H9 (cell line): ENCODE measurements around the gene MED13L. TPM values are rescaled to one million over a fixed set of nuclear protein-coding genes. Genes with fewer than 3 reads are reported as not detected.

Source experiments
- DNase-seq: peaks from one replicate; pipeline ENCODE4 v3.0.0-alpha.2; 2017
- H2AFZ ChIP-seq: one replicate; pipeline ENCODE4 v1.6.1; 2013; ENCODE audit warnings: mild to moderate bottlenecking, low read length, control low read depth, moderate library complexity
- H2AK5ac ChIP-seq: 2 replicates; pipeline ENCODE4 v1.6.1; 2013; ENCODE audit warnings: low read length, control low read depth, mixed read lengths; ENCODE audit not compliant: insufficient read length
- H2BK120ac ChIP-seq: one replicate; pipeline ENCODE4 v1.6.1; 2013; ENCODE audit warnings: low read depth, mild to moderate bottlenecking, low read length, control low read depth, inconsistent platforms; ENCODE audit not compliant: poor library complexity, severe bottlenecking
- H2BK12ac ChIP-seq: 2 replicates; pipeline ENCODE4 v1.6.1; 2013; ENCODE audit warnings: low read length, control low read depth, mixed read lengths, low read depth; ENCODE audit not compliant: insufficient read length
- H2BK15ac ChIP-seq: 2 replicates; pipeline ENCODE4 v1.6.1; 2013; ENCODE audit warnings: low read depth, low read length, control low read depth
- H2BK20ac ChIP-seq: one replicate; pipeline ENCODE4 v1.6.1; 2013; ENCODE audit warnings: low read depth, mild to moderate bottlenecking, low read length, control low read depth, inconsistent platforms; ENCODE audit not compliant: poor library complexity, severe bottlenecking
- H2BK5ac ChIP-seq: 2 replicates; pipeline ENCODE4 v1.6.1; 2013; ENCODE audit warnings: low read length, control low read depth, mixed read lengths; ENCODE audit not compliant: insufficient read length
- H3K14ac ChIP-seq: 2 replicates; pipeline ENCODE4 v1.6.1; 2013; ENCODE audit warnings: low read length, control low read depth; ENCODE audit not compliant: insufficient read depth
- H3K18ac ChIP-seq: 2 replicates; pipeline ENCODE4 v1.6.1; 2013; ENCODE audit warnings: low read depth, mild to moderate bottlenecking, mixed read lengths, low read length, control low read depth; ENCODE audit not compliant: insufficient read length
- H3K23ac ChIP-seq: 2 replicates; pipeline ENCODE4 v1.6.1; 2013; ENCODE audit warnings: low read length, control low read depth, mixed read lengths, low read depth; ENCODE audit not compliant: insufficient read length
- H3K23me2 ChIP-seq: 2 replicates; pipeline ENCODE4 v1.6.1; 2013; ENCODE audit warnings: low read depth, mild to moderate bottlenecking, mixed read lengths, low read length, control low read depth; ENCODE audit not compliant: insufficient read length, poor library complexity, severe bottlenecking
- H3K27ac ChIP-seq: 2 replicates; pipeline ENCODE4 v1.5.1; 2013; ENCODE audit warnings: low read length, control low read depth, mixed read lengths, low read depth; ENCODE audit not compliant: insufficient read length
- H3K27me3 ChIP-seq: 2 replicates; pipeline ENCODE4 v1.6.1; 2013; ENCODE audit warnings: low read length, control low read depth, inconsistent platforms; ENCODE audit not compliant: insufficient read depth
- H3K4ac ChIP-seq: 2 replicates; pipeline ENCODE4 v1.6.1; 2013; ENCODE audit warnings: low read depth, mild to moderate bottlenecking, control low read depth, inconsistent platforms, low read length, moderate library complexity
- H3K4me1 ChIP-seq: 2 replicates; pipeline ENCODE4 v1.6.1; 2013; ENCODE audit warnings: low read length, control low read depth, inconsistent platforms; ENCODE audit not compliant: insufficient read depth
- H3K4me2 ChIP-seq: 2 replicates; pipeline ENCODE4 v1.6.1; 2013; ENCODE audit warnings: low read length, control low read depth, mixed read lengths; ENCODE audit not compliant: insufficient read length, insufficient read depth
- H3K56ac ChIP-seq: 2 replicates; pipeline ENCODE4 v1.6.1; 2013; ENCODE audit warnings: low read depth, mild to moderate bottlenecking, mixed read lengths, low read length, control low read depth; ENCODE audit not compliant: insufficient read length
- H3K79me1 ChIP-seq: 2 replicates; pipeline ENCODE4 v1.6.1; 2013; ENCODE audit warnings: low read depth, mild to moderate bottlenecking, moderate library complexity, low read length, control low read depth, inconsistent platforms; ENCODE audit not compliant: insufficient read depth, poor library complexity, severe bottlenecking
- H3K79me2 ChIP-seq: 2 replicates; pipeline ENCODE4 v1.6.1; 2013; ENCODE audit warnings: low read length, control low read depth, inconsistent platforms; ENCODE audit not compliant: insufficient read depth
- H3K9ac ChIP-seq: 2 replicates; pipeline ENCODE4 v1.6.1; 2013; ENCODE audit warnings: low read length, control low read depth, mixed read lengths; ENCODE audit not compliant: insufficient read length; ENCODE audit errors: extremely low read depth
- H3K9me3 ChIP-seq: one replicate; pipeline ENCODE4 v1.6.1; 2013; ENCODE audit warnings: low read depth, low read length, inconsistent platforms; ENCODE audit not compliant: control insufficient read depth
- H3T11ph ChIP-seq: one replicate; pipeline ENCODE4 v1.6.1; 2013; ENCODE audit warnings: mild to moderate bottlenecking, low read length, control low read depth, inconsistent platforms
- H4K20me1 ChIP-seq: one replicate; pipeline ENCODE4 v1.6.1; 2013; ENCODE audit not compliant: control insufficient read depth, insufficient read length, insufficient read depth
- H4K5ac ChIP-seq: 2 replicates; pipeline ENCODE4 v1.6.1; 2013; ENCODE audit warnings: low read depth, mild to moderate bottlenecking, mixed read lengths, low read length, control low read depth; ENCODE audit not compliant: insufficient read length
- H4K8ac ChIP-seq: replicated peaks from 2 replicates; pipeline ENCODE4 v1.6.1; 2013; ENCODE audit warnings: low read length, control low read depth, mixed read lengths, low read depth; ENCODE audit not compliant: insufficient read length
- H4K91ac ChIP-seq: 2 replicates; pipeline ENCODE4 v1.6.1; 2013; ENCODE audit warnings: low read depth, mild to moderate bottlenecking, moderate library complexity, mixed read lengths, low read length, control low read depth; ENCODE audit not compliant: insufficient read length
- H3K27ac Mint-ChIP-seq, 3 experiments: 2 replicates in 2 of 3; 3 replicates in 1 of 3; pipeline ENCODE4 v1.8.0; 2020 to 2021; ENCODE audit warnings: mixed read lengths in 3 of 3, mild to moderate bottlenecking in 1 of 3, moderate library complexity in 1 of 3
- H3K27me3 Mint-ChIP-seq: 2 replicates; pipeline ENCODE4 v1.8.0; 2021; ENCODE audit warnings: low read depth, mild to moderate bottlenecking, moderate library complexity, mixed read lengths
- H3K36me3 Mint-ChIP-seq, 3 experiments: 2 replicates in 2 of 3; 3 replicates in 1 of 3; pipeline ENCODE4 v1.8.0; 2020 to 2021; ENCODE audit warnings: low read depth in 3 of 3, mixed read lengths in 3 of 3; ENCODE audit not compliant: insufficient read depth in 1 of 3
- H3K4me1 Mint-ChIP-seq, 2 experiments: 2 replicates each; pipeline ENCODE4 v1.8.0; 2020; ENCODE audit warnings: mixed read lengths in 2 of 2
- H3K4me3 Mint-ChIP-seq, 2 experiments: 2 replicates in 1 of 2; 3 replicates in 1 of 2; pipeline ENCODE4 v1.8.0; 2020 to 2021; ENCODE audit warnings: mild to moderate bottlenecking in 2 of 2, mixed read lengths in 2 of 2, moderate library complexity in 1 of 2
- H3K9me3 Mint-ChIP-seq, 2 experiments: 2 replicates in 1 of 2; 3 replicates in 1 of 2; pipeline ENCODE4 v1.8.0; 2020; ENCODE audit warnings: mild to moderate bottlenecking in 2 of 2, mixed read lengths in 2 of 2, moderate library complexity in 1 of 2
- WGBS: extraction: QIAGEN DNeasy Blood & Tissue Kit; methylation state at CpG from one replicate; pipeline ENCODE4 v1.1.7; 2013; ENCODE audit warnings: missing lambda C conversion rate, low lambda C conversion rate, mixed read lengths; ENCODE audit not compliant: insufficient read length; ENCODE audit errors: extremely low coverage; 5-methylcytosine and 5-hydroxymethylcytosine counted together
- total RNA-seq: library from RNA; stranded (reverse); gene quantifications from 2 replicates; pipeline ENCODE4 v1.2.1, GENCODE V29; 2021
- TF ChIP-seq, protein P1 (sequence below): fragments of 200-600 bp; sonication (generic); conservative IDR thresholded peaks from 3 replicates; pipeline ENCODE4 v1.8.0; 2021; ENCODE audit warnings: antibody characterized with exemption, mild to moderate bottlenecking

MED13L gene
- total RNA-seq, 1 experiment from 2014 or later: 52.4 TPM

DNA sequence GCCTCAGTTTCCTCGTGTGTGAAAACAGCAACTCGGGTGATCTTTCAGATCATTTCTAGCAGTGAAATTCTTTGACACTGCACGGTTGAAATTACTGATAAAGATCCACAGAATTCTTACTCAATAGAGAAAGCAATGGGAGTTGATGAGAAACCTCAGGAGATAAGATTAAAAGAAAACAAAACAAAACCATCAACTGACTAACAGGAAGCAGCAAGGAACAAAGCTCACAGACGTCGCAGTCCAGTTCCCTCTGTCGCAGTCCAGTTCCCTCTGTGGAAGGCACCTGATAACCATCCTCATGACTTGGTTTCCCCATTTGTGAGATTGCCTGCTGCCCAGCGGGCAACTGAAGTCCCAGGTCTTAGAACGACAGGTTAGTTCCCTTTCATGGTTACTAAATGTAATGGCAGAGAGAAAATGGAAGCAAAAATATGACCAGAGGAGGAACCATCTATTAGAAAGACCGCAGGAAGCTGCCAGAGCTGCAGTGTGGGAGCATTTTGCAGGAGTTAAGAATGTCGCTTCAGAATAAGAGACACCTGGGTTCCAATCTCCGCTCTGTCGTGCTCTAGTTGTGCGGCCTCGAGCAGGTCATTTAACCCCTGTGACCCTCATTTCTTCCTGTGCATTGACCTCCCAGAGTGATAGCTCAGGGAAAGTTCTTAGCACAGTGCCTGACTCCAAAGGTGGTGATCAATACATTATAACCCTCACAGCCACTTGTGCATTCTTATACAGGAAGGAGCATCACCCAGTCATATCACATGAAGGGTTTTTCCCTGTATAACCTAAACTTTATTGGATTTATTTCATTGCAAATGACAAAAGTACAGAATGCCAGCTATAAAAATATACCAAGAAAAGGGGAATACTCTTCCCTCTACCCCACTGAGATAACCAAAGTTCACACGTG is 5.1 kb upstream of the MED13L start:
- H3K79me2 ChIP-seq: no peaks in the 10 kb centered on the region
- H2BK15ac ChIP-seq: no peak overlapping the region
- no peak overlapping the region for H3K14ac ChIP-seq
- Mint-ChIP-seq H3K27ac (no peak overlapping the region), H3K27me3 (peaks cover 1% of the 10 kb centered on the region; the same call in 1 of the 2 replicates), H3K4me3 (no peak overlapping the region), H3K4me1 (peaks cover 35 to 39% of the 10 kb centered on the region in 2 experiments), H3K9me3 (no peaks in the 10 kb centered on the region; a peak in 2 of 5 replicates), H3K36me3 (no peaks in the 10 kb centered on the region)
- no peak overlapping the region for H3K4me2 ChIP-seq
- H2BK20ac ChIP-seq: no peak overlapping the region
- peaks cover 5% of the 10 kb centered on the region for H3K4me1 ChIP-seq
- H3K23me2 ChIP-seq: no peaks in the 10 kb centered on the region
- no peak overlapping the region for H4K8ac ChIP-seq
- no peak overlapping the region for H4K91ac ChIP-seq
- no peak overlapping the region for H3K23ac ChIP-seq
- no peak overlapping the region for H3T11ph ChIP-seq
- H3K9me3 ChIP-seq: no peaks in the 10 kb centered on the region
- H3K27ac ChIP-seq: no peak overlapping the region
- H3K4ac ChIP-seq: no peak overlapping the region
- no peak overlapping the region for H3K9ac ChIP-seq
- H2AK5ac ChIP-seq: no peak overlapping the region
- H3K79me1 ChIP-seq: no peaks in the 10 kb centered on the region
- H3K18ac ChIP-seq: no peak overlapping the region
- no peak overlapping the region for H2BK120ac ChIP-seq
- H2BK12ac ChIP-seq: no peak overlapping the region
- no peak overlapping the region for H2BK5ac ChIP-seq
- no peak overlapping the region for H4K5ac ChIP-seq
- no CpG with 5 or more reads among the region's 15 CpGs for WGBS
- H2AFZ ChIP-seq: peak overlapping the region; percentile 6
- no peaks in the 10 kb centered on the region for H3K27me3 ChIP-seq
- H3K56ac ChIP-seq: no peak overlapping the region
- DNase-seq: no peak
- H4K20me1 ChIP-seq: no peaks in the 10 kb centered on the region
- TF ChIP-seq, protein P1, sequence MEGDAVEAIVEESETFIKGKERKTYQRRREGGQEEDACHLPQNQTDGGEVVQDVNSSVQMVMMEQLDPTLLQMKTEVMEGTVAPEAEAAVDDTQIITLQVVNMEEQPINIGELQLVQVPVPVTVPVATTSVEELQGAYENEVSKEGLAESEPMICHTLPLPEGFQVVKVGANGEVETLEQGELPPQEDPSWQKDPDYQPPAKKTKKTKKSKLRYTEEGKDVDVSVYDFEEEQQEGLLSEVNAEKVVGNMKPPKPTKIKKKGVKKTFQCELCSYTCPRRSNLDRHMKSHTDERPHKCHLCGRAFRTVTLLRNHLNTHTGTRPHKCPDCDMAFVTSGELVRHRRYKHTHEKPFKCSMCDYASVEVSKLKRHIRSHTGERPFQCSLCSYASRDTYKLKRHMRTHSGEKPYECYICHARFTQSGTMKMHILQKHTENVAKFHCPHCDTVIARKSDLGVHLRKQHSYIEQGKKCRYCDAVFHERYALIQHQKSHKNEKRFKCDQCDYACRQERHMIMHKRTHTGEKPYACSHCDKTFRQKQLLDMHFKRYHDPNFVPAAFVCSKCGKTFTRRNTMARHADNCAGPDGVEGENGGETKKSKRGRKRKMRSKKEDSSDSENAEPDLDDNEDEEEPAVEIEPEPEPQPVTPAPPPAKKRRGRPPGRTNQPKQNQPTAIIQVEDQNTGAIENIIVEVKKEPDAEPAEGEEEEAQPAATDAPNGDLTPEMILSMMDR: no peak
